ENCODE results near the gene DR1. TPM values are rescaled to one million over a fixed set of nuclear protein-coding genes. Genes with fewer than 3 reads are reported as not detected.

Gene DR1
- 10 to 100 TPM; 19.9 to 24.2 (median 20.3) TPM for total RNA-seq
- polyA plus RNA-seq, result 10 to 100 TPM; 20.4 to 29.8 (median 21.6) TPM

DNA sequence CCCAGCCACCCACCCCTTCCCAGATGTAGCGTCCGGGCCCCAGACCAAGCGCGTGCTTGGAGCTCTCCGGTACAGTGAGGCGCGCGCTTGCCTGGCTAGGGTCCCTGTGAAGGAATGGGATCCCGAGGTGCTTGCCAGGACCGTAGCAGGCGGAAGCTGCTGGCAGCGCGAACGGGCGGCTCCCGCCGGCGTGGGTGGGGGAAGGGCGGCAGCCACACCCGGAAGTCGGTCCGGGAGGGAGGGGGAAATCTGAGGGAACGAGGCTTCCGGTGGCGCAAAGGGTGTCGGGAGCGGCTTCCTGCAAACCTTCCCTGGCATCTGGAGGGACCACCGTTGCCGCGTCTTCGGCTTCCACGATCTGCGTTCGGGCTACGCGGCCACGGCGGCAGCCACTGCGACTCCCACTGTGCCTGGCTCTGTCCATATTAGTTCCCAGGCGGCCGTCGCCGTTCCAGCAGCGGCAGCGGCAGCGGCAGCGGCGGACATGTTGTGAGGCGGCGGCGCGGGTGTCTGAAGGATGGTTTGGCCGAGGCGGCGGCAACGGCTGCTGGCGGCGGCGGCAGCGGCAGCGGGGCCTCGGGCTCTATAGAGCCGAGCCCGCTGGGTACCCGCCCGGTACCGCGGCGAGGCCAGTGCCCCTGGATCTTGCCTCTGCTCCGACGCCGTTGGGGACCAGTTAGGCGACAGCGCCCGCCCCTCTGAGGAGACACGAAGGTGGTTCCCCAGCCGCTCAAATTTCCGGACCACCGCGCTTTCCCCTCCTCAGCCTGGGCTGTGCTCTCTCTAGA is at the start of gene DR1:
Gene DR1 (plus strand): TSS at position 275 of the 788 bp plus-strand sequence. CDS start 739 bp downstream, outside the sequence.
- DNase-seq, result peak; percentile 97
- 0 to 1% methylated on average over 80 of the region's 80 CpGs for WGBS, 2 donors
- H3K27me3 ChIP-seq, result no peaks in the 10 kb centered on the region
- H3K9me3 ChIP-seq, result no peaks in the 10 kb centered on the region
- TF ChIP-seq POLR2A (IDR thresholded peaks at IDR 0.05), result peak; percentile 84 to 90
- peak; percentile 97 to 98 (median 97) for TF ChIP-seq POLR2AphosphoS5 (IDR thresholded peaks at IDR 0.05)
- peak in 2 of 4 donors; percentile 57 to 72 for TF ChIP-seq EP300 (IDR thresholded peaks at IDR 0.05)
- TF ChIP-seq, protein P1, sequence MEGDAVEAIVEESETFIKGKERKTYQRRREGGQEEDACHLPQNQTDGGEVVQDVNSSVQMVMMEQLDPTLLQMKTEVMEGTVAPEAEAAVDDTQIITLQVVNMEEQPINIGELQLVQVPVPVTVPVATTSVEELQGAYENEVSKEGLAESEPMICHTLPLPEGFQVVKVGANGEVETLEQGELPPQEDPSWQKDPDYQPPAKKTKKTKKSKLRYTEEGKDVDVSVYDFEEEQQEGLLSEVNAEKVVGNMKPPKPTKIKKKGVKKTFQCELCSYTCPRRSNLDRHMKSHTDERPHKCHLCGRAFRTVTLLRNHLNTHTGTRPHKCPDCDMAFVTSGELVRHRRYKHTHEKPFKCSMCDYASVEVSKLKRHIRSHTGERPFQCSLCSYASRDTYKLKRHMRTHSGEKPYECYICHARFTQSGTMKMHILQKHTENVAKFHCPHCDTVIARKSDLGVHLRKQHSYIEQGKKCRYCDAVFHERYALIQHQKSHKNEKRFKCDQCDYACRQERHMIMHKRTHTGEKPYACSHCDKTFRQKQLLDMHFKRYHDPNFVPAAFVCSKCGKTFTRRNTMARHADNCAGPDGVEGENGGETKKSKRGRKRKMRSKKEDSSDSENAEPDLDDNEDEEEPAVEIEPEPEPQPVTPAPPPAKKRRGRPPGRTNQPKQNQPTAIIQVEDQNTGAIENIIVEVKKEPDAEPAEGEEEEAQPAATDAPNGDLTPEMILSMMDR (IDR thresholded peaks at IDR 0.05), result no peak
- H3K36me3 ChIP-seq, result no peaks in the 10 kb centered on the region
- peak within 1 kb of the TSS; percentile 91 to 99 (median 96) for H3K4me3 ChIP-seq
- peak within 1 kb of the TSS; percentile 94 to 98 (median 96) for H3K27ac ChIP-seq
- H3K4me1 ChIP-seq, result peaks cover 0 to 69% (median 32%) of the 10 kb centered on the region in 4 donors
- intact Hi-C loops (cut with DNase I), result loop anchor here (1.0 to 10.0 kb wide), 6 partner anchors 41 to 559 kb away; partner anchors contain the start of genes CCDC18, DIPK1A, GCLM and TMED5

DNA sequence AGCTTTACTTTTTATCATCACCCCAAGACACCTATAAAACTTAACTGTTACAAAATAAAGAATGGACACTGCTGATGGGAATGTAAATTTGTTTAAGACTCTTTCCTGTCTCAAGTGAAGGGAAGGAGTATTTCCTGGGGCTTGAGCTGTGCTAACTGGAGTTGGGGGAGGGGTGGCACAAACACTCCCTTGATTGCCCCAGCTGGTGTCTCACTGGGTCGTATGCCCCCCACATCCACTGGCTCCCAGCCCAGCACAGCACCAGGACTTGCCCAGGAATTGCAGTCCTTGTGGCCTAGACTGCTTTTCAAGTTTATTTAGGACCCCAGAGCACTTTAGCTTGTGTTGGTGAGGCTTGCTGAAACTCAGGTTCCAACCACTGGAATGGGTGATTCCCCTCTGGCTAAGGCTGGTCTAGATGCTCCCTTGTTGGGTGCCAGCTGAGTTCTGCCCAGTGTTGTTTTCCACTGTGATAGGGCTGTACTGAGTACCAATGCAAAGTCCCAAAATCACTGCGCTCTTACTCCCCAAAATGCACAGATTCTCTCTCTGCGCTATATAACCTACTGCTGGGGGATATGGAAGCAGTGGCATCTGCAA is 49.1 kb upstream of the DR1 start:
- no peaks in the 10 kb centered on the region for H3K27me3 ChIP-seq
- no peak for TF ChIP-seq EP300 (IDR thresholded peaks at IDR 0.05)
- TF ChIP-seq POLR2AphosphoS5 (IDR thresholded peaks at IDR 0.05), result no peak
- no peak for TF ChIP-seq POLR2A (IDR thresholded peaks at IDR 0.05)
- TF ChIP-seq, protein P1 (IDR thresholded peaks at IDR 0.05), result no peak
- H3K4me1 ChIP-seq, result no peaks in the 10 kb centered on the region
- H3K36me3 ChIP-seq, result no peaks in the 10 kb centered on the region
- H3K9me3 ChIP-seq, result no peaks in the 10 kb centered on the region
- H3K4me3 ChIP-seq, result no peak overlapping the region
- no peak overlapping the region for H3K27ac ChIP-seq
- 82 to 85% methylated on average over 3 of the region's 3 CpGs for WGBS, 2 donors
- intact Hi-C loops (cut with DNase I), result no loop called here
- no peak for DNase-seq

DNA sequence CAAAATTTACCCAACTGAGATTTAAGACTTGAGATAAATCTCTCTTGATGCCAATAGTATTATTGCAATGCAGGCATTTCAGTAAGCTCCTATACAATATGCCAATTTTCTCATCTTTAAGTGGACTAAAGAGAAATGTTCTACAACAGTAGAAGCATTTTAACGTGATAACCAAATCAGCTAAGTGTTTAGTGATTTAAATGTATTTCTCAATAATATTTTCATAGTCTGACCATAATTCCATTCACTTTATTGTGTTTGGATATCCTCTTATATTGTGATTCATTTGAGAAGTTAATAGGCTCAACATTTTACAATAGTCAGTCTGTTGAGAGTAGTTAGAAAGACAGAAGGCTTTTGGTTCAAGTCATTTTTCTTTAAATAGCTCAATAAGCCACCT is 44.6 kb upstream of the DR1 start:
- Histone ChIP-seq H3K27me3 (no peaks in the 10 kb centered on the region), H3K27ac (no peak overlapping the region), H3K9me3 (no peaks in the 10 kb centered on the region), H3K4me3 (no peak overlapping the region), H3K36me3 (no peaks in the 10 kb centered on the region), H3K4me1 (no peaks in the 10 kb centered on the region)
- 67 to 80% methylated on average over 1 of the region's 1 CpG for WGBS, 2 donors
- TF ChIP-seq EP300 (IDR thresholded peaks at IDR 0.05) (no peak), POLR2AphosphoS5 (IDR thresholded peaks at IDR 0.05) (no peak), POLR2A (IDR thresholded peaks at IDR 0.05) (no peak)
- TF ChIP-seq, protein P1 (IDR thresholded peaks at IDR 0.05), result no peak
- intact Hi-C loops (cut with DNase I), result loop anchor here (5.0 to 10.0 kb wide), 3 partner anchors 276 to 571 kb away; no protein-coding TSS in a partner anchor
- DNase-seq, result no peak

DNA sequence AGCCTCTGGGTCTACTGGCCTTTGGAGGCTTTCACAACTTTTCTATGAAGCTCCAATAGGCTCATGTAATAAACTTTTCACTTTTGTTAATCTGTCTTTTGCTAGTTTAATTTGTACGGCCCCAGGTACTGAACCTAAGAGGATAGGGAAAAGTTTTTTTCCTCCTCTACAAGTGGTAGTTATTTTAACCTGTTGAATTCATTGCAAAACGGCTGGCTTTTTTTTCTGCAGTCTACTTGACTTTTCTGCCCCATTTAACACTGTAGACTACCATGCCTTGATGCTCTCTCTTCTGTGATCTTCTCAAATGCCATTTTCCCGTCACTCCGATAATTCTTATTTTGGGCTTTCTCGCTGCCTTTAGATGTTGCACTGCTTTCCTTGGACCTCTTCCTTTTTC is 43.6 kb upstream of the DR1 start:
- DNase-seq, result no peak
- Histone ChIP-seq H3K36me3 (no peaks in the 10 kb centered on the region), H3K4me3 (no peak overlapping the region), H3K27ac (no peak overlapping the region), H3K9me3 (no peaks in the 10 kb centered on the region), H3K4me1 (no peaks in the 10 kb centered on the region), H3K27me3 (no peaks in the 10 kb centered on the region)
- 91% methylated on average over 5 of the region's 5 CpGs for WGBS, 2 donors
- TF ChIP-seq POLR2AphosphoS5 (IDR thresholded peaks at IDR 0.05) (no peak), POLR2A (IDR thresholded peaks at IDR 0.05) (no peak), EP300 (IDR thresholded peaks at IDR 0.05) (no peak)
- TF ChIP-seq, protein P1 (IDR thresholded peaks at IDR 0.05), result no peak
- intact Hi-C loops (cut with DNase I), result loop anchor here (5.0 to 10.0 kb wide), 3 partner anchors 277 to 570 kb away; no protein-coding TSS in a partner anchor

All from sigmoid colon (tissue), 7 donors.